ENCODE measurements around the gene MXD1.

Gene MXD1

GRCh38 chr2:69917852-69918251, 2.9 kb downstream of the MXD1 start:
- Histone ChIP-seq H3K4me3 (ENCODE audit: low read length in 2 of 2) (no peak overlapping the region), H2AFZ (ENCODE audit: low read length) (no peak overlapping the region)
- no CpG with 5 or more reads among the region's 3 CpGs for WGBS, 2 donors (ENCODE audit: extremely low coverage in 2 of 2, insufficient read length in 2 of 2, insufficient replicate concordance in 1 of 2)

DNA sequence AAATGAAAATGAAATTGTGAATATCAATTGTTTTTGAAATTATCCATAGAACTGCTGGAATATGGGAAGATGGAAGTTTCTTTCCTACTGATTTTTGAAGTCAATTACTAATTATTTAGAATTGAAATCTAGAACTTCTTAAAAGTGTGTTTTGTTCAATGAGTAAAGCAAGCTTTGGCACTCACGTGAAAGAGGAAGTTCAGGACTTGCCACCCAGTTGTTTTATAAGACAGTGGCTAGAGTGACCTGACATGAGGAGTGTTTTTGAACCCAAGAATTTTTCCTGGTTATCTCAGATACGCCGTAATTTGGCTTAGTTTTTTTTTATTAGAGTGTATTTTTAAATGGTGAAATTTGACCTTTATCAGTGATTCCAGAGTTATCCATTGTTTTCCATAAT, 3.5 kb downstream of the MXD1 start:
- Histone ChIP-seq H3K36me3 (replicated peaks in 1 of 2; ENCODE audit: control insufficient read depth in 2 of 2, insufficient read depth in 2 of 2, low read length in 2 of 2) (peaks cover 2 to 35% of the 10 kb centered on the region in 2 donors), H3K4me3 (ENCODE audit: low read length in 2 of 2) (no peak overlapping the region), H3K27ac (replicated peaks; ENCODE audit: low read length) (no peak overlapping the region), H3K18ac (ENCODE audit: low read length) (no peak overlapping the region), H3K4ac (ENCODE audit: low read length) (no peak overlapping the region), H2BK12ac (ENCODE audit: low read length) (no peak overlapping the region), H3K9me3 (replicated peaks in 1 of 2; ENCODE audit: control insufficient read depth in 2 of 2, insufficient read depth in 1 of 2, low read depth in 1 of 2, low read length in 2 of 2) (no peaks in the 10 kb centered on the region), H3K79me1 (ENCODE audit: low read depth, low read length) (peaks cover 2% of the 10 kb centered on the region), H2BK15ac (ENCODE audit: low read length) (no peak overlapping the region), H2AK5ac (ENCODE audit: low read depth, low read length) (no peak overlapping the region), H2BK5ac (ENCODE audit: low read length) (no peak overlapping the region), H4K8ac (ENCODE audit: low read depth, low read length) (no peak overlapping the region), H3K23ac (ENCODE audit: low read depth, low read length, poor library complexity) (no peak overlapping the region), H3K4me1 (ENCODE audit: control insufficient read depth in 2 of 2, insufficient read depth in 1 of 2, low read depth in 1 of 2, low read length in 2 of 2) (peaks cover 0 to 3% of the 10 kb centered on the region in 2 donors), H3K4me2 (ENCODE audit: insufficient read depth, low read length, poor library complexity, severe bottlenecking) (no peak overlapping the region), H2BK120ac (ENCODE audit: low read depth, low read length) (no peak overlapping the region), H2AFZ (ENCODE audit: low read length) (no peak overlapping the region), H3K9ac (ENCODE audit: low read depth, low read length, poor library complexity) (no peak overlapping the region), H4K91ac (ENCODE audit: low read depth, low read length, poor library complexity) (no peak overlapping the region), H3K14ac (ENCODE audit: low read length) (no peak overlapping the region), H3K27me3 (ENCODE audit: control insufficient read depth in 3 of 3, insufficient read depth in 3 of 3, low read depth in 1 of 3, low read length in 3 of 3) (no peaks in the 10 kb centered on the region)
- WGBS, 2 donors (ENCODE audit: extremely low coverage in 2 of 2, insufficient read length in 2 of 2, insufficient replicate concordance in 1 of 2) = no CpG with 5 or more reads among the region's 3 CpGs
- DNase-seq (ENCODE audit: low spot score) = no peak

More at GRCh38 chr2:69917852-69918251, 2.9 kb downstream of the MXD1 start:
- no peak overlapping the region for H3K18ac ChIP-seq (ENCODE audit: low read length)
- H2BK120ac ChIP-seq (ENCODE audit: low read depth, low read length) = no peak overlapping the region
- H3K4ac ChIP-seq (ENCODE audit: low read length) = no peak overlapping the region
- no peak overlapping the region for H2BK15ac ChIP-seq (ENCODE audit: low read length)
- H4K91ac ChIP-seq (ENCODE audit: low read depth, low read length, poor library complexity) = no peak overlapping the region
- H3K79me1 ChIP-seq (ENCODE audit: low read depth, low read length) = peaks cover 2% of the 10 kb centered on the region
- no peak for DNase-seq (ENCODE audit: low spot score)
- H2BK12ac ChIP-seq (ENCODE audit: low read length) = no peak overlapping the region
- H3K27ac ChIP-seq (replicated peaks; ENCODE audit: low read length) = no peak overlapping the region
- H4K8ac ChIP-seq (ENCODE audit: low read depth, low read length) = no peak overlapping the region
- H2BK5ac ChIP-seq (ENCODE audit: low read length) = no peak overlapping the region
- H3K4me1 ChIP-seq (ENCODE audit: control insufficient read depth in 2 of 2, insufficient read depth in 1 of 2, low read depth in 1 of 2, low read length in 2 of 2) = peaks cover 0 to 3% of the 10 kb centered on the region in 2 donors
- no peak overlapping the region for H3K14ac ChIP-seq (ENCODE audit: low read length)
- no peak overlapping the region for H3K9ac ChIP-seq (ENCODE audit: low read depth, low read length, poor library complexity)
- peaks cover 4 to 37% of the 10 kb centered on the region in 2 donors for H3K36me3 ChIP-seq (replicated peaks in 1 of 2; ENCODE audit: control insufficient read depth in 2 of 2, insufficient read depth in 2 of 2, low read length in 2 of 2)
- no peak overlapping the region for H3K4me2 ChIP-seq (ENCODE audit: insufficient read depth, low read length, poor library complexity, severe bottlenecking)
- no peak overlapping the region for H2AK5ac ChIP-seq (ENCODE audit: low read depth, low read length)
- no peaks in the 10 kb centered on the region for H3K27me3 ChIP-seq (ENCODE audit: control insufficient read depth in 3 of 3, insufficient read depth in 3 of 3, low read depth in 1 of 3, low read length in 3 of 3)
- H3K9me3 ChIP-seq (replicated peaks in 1 of 2; ENCODE audit: control insufficient read depth in 2 of 2, insufficient read depth in 1 of 2, low read depth in 1 of 2, low read length in 2 of 2) = no peaks in the 10 kb centered on the region
- H3K23ac ChIP-seq (ENCODE audit: low read depth, low read length, poor library complexity) = no peak overlapping the region

- H3K79me1 ChIP-seq (ENCODE audit: low read depth, low read length) = no peaks in the 10 kb centered on the region
- H3K4me2 ChIP-seq (ENCODE audit: insufficient read depth, low read length, poor library complexity, severe bottlenecking) = no peak overlapping the region
- DNase-seq (ENCODE audit: low spot score) = no peak
- no peak overlapping the region for H3K27ac ChIP-seq (replicated peaks; ENCODE audit: low read length)
- H2BK15ac ChIP-seq (ENCODE audit: low read length) = no peak overlapping the region
- H3K9me3 ChIP-seq (replicated peaks in 1 of 2; ENCODE audit: control insufficient read depth in 2 of 2, insufficient read depth in 1 of 2, low read depth in 1 of 2, low read length in 2 of 2) = no peaks in the 10 kb centered on the region
- H2BK5ac ChIP-seq (ENCODE audit: low read length) = no peak overlapping the region
- WGBS, 2 donors (ENCODE audit: extremely low coverage in 2 of 2, insufficient read length in 2 of 2, insufficient replicate concordance in 1 of 2) = no CpG with 5 or more reads among the region's 3 CpGs
- no peak overlapping the region for H2AFZ ChIP-seq (ENCODE audit: low read length)
- H2BK120ac ChIP-seq (ENCODE audit: low read depth, low read length) = no peak overlapping the region
- H3K23ac ChIP-seq (ENCODE audit: low read depth, low read length, poor library complexity) = no peak overlapping the region
- H3K27me3 ChIP-seq (ENCODE audit: control insufficient read depth in 3 of 3, insufficient read depth in 3 of 3, low read depth in 1 of 3, low read length in 3 of 3) = no peaks in the 10 kb centered on the region
- H2AK5ac ChIP-seq (ENCODE audit: low read depth, low read length) = no peak overlapping the region
- H3K9ac ChIP-seq (ENCODE audit: low read depth, low read length, poor library complexity) = no peak overlapping the region
- H2BK12ac ChIP-seq (ENCODE audit: low read length) = no peak overlapping the region
- H4K91ac ChIP-seq (ENCODE audit: low read depth, low read length, poor library complexity) = no peak overlapping the region
- H3K36me3 ChIP-seq (replicated peaks in 1 of 2; ENCODE audit: control insufficient read depth in 2 of 2, insufficient read depth in 2 of 2, low read length in 2 of 2) = peaks cover 2 to 35% of the 10 kb centered on the region in 2 donors
- H3K4ac ChIP-seq (ENCODE audit: low read length) = no peak overlapping the region
- H4K8ac ChIP-seq (ENCODE audit: low read depth, low read length) = no peak overlapping the region
- H3K18ac ChIP-seq (ENCODE audit: low read length) = no peak overlapping the region
- H3K4me1 ChIP-seq (ENCODE audit: control insufficient read depth in 2 of 2, insufficient read depth in 1 of 2, low read depth in 1 of 2, low read length in 2 of 2) = peaks cover 0 to 1% of the 10 kb centered on the region in 2 donors
- H3K14ac ChIP-seq (ENCODE audit: low read length) = no peak overlapping the region
- H3K4me3 ChIP-seq (ENCODE audit: low read length in 2 of 2) = no peak overlapping the region
These were observed 8.2 kb downstream of the MXD1 start for GRCh38 chr2:69923116-69923515.

GRCh38 chr2:69926849-69927515, 12.1 kb downstream of the MXD1 start:
- Histone ChIP-seq H3K4me3 (ENCODE audit: low read length in 2 of 2) (no peak overlapping the region), H2BK5ac (ENCODE audit: low read length) (no peak overlapping the region), H3K23ac (ENCODE audit: low read depth, low read length, poor library complexity) (no peak overlapping the region), H2BK120ac (ENCODE audit: low read depth, low read length) (no peak overlapping the region), H3K27ac (replicated peaks; ENCODE audit: low read length) (no peak overlapping the region), H3K9me3 (replicated peaks in 1 of 2; ENCODE audit: control insufficient read depth in 2 of 2, insufficient read depth in 1 of 2, low read depth in 1 of 2, low read length in 2 of 2) (no peaks in the 10 kb centered on the region), H2BK12ac (ENCODE audit: low read length) (no peak overlapping the region), H4K91ac (ENCODE audit: low read depth, low read length, poor library complexity) (no peak overlapping the region), H2AFZ (ENCODE audit: low read length) (no peak overlapping the region), H3K36me3 (replicated peaks in 1 of 2; ENCODE audit: control insufficient read depth in 2 of 2, insufficient read depth in 2 of 2, low read length in 2 of 2) (peaks cover 0 to 16% of the 10 kb centered on the region in 2 donors), H3K18ac (ENCODE audit: low read length) (no peak overlapping the region), H4K8ac (ENCODE audit: low read depth, low read length) (no peak overlapping the region), H3K14ac (ENCODE audit: low read length) (no peak overlapping the region), H2BK15ac (ENCODE audit: low read length) (no peak overlapping the region), H3K4me2 (ENCODE audit: insufficient read depth, low read length, poor library complexity, severe bottlenecking) (no peak overlapping the region), H3K4ac (ENCODE audit: low read length) (no peak overlapping the region), H2AK5ac (ENCODE audit: low read depth, low read length) (no peak overlapping the region), H3K4me1 (ENCODE audit: control insufficient read depth in 2 of 2, insufficient read depth in 1 of 2, low read depth in 1 of 2, low read length in 2 of 2) (no peaks in the 10 kb centered on the region), H3K9ac (ENCODE audit: low read depth, low read length, poor library complexity) (no peak overlapping the region), H3K79me1 (ENCODE audit: low read depth, low read length) (no peaks in the 10 kb centered on the region), H3K27me3 (ENCODE audit: control insufficient read depth in 3 of 3, insufficient read depth in 3 of 3, low read depth in 1 of 3, low read length in 3 of 3) (no peaks in the 10 kb centered on the region)
- WGBS, 2 donors (ENCODE audit: extremely low coverage in 2 of 2, insufficient read length in 2 of 2, insufficient replicate concordance in 1 of 2) = no CpG with 5 or more reads among the region's 3 CpGs
- DNase-seq (ENCODE audit: low spot score) = no peak

Measured in neuronal stem cell (in vitro differentiated cells).